HCT116 (cell line): ENCODE measurements around the gene DUSP14. TPM values are rescaled to one million over a fixed set of nuclear protein-coding genes. Genes with fewer than 3 reads are reported as not detected.

Experiments
- ATAC-seq: fragments of 200-7000 bp; cut with Tn5 transposase; 2 replicates; pipeline ENCODE4 v1.9.1; 2020; ENCODE audit warnings: mild to moderate bottlenecking, moderate library complexity
- BruUV-seq: library from RNA; stranded (reverse); fragments of 400-500 nt; replicated peaks from 2 replicates; lab custom pipeline; 2021; lab: Mats Ljungman, UMichigan
- CTCF ChIA-PET: fragments of 300-600 bp; sonication (Branson Sonifier 250); formaldehyde crosslinking; loops from one replicate; lab custom pipeline; 2021; ENCODE audit warnings: antibody characterized with exemption; lab: Charles Lee
- POLR2A ChIA-PET: fragments of 300-600, 350-600 bp; sonication (Branson Sonifier 250); formaldehyde crosslinking; loops from one replicate; lab custom pipeline; 2021; ENCODE audit warnings: antibody characterized with exemption; lab: Charles Lee
- RAD21 ChIA-PET, 2 experiments: fragments of 300-600 bp; sonication (Branson Sonifier 250); formaldehyde crosslinking; loops; one replicate each; lab custom pipeline; 2023; ENCODE audit warnings: low total read pairs in 2 of 2; ENCODE audit not compliant: uncharacterized antibody in 2 of 2, unreplicated experiment in 2 of 2, low non-redundant PET in 1 of 2; lab: Charles Lee
- DNase-seq: peaks from one replicate; pipeline ENCODE4 v3.0.0-alpha.2; 2010; ENCODE audit warnings: low read depth, low spot score
- H2AFZ ChIP-seq: fragments of 200-600 bp; shearing (Covaris generic), sonication (generic); 2 replicates; pipeline ENCODE4 v1.6.1; 2017; ENCODE audit warnings: low read depth, mixed run types, mixed read lengths, antibody characterized with exemption, low read length; ENCODE audit not compliant: poor library complexity, severe bottlenecking
- H3K27ac ChIP-seq: 2 replicates; pipeline ENCODE4 v1.5.1; 2012; ENCODE audit warnings: low read depth, low read length
- H3K27me3 ChIP-seq: fragments of 200-600 bp; sonication (generic); 2 replicates; pipeline ENCODE4 v1.6.1; 2016; ENCODE audit warnings: mixed run types, low read length, mixed read lengths; ENCODE audit not compliant: insufficient read depth
- H3K36me3 ChIP-seq, 2 experiments: fragments of 200-500 bp in 1 of 2; fragments of 200-600 bp in 1 of 2; sonication (Bioruptor generic) in 1 of 2; sonication (generic) in 1 of 2; 2 replicates each; pipeline versions ENCODE4 v1.5.1 to v1.6.1; 2014 to 2016; ENCODE audit warnings: low read length in 2 of 2, inconsistent platforms in 1 of 2, mixed read lengths in 1 of 2, mixed run types in 1 of 2; ENCODE audit not compliant: insufficient read depth in 2 of 2, control insufficient read depth in 1 of 2
- H3K4me1 ChIP-seq, 2 experiments: fragments of 200-600 bp in 1 of 2; sonication (generic) in 1 of 2; 2 replicates each; pipeline versions ENCODE4 v1.5.1 to v1.6.1; 2012 to 2017; ENCODE audit warnings: low read length in 2 of 2, inconsistent platforms in 1 of 2, mild to moderate bottlenecking in 1 of 2, mixed read lengths in 1 of 2, mixed run types in 1 of 2, moderate library complexity in 1 of 2; ENCODE audit not compliant: insufficient read depth in 2 of 2, control insufficient read depth in 1 of 2
- H3K4me2 ChIP-seq: fragments of 200-600 bp; sonication (generic); 2 replicates; pipeline ENCODE4 v1.6.1; 2017; ENCODE audit warnings: mixed run types, low read length, mixed read lengths
- H3K4me3 ChIP-seq, 2 experiments: fragments of 200-600 bp in 1 of 2; sonication (generic) in 1 of 2; replicated peaks in 1 of 2; 2 replicates each; pipeline ENCODE4 v1.5.1; 2011 to 2016; ENCODE audit warnings: low read length in 2 of 2, control low read depth in 1 of 2, low read depth in 1 of 2, mild to moderate bottlenecking in 1 of 2, mixed read lengths in 1 of 2, mixed run types in 1 of 2
- H3K79me2 ChIP-seq: fragments of 200-600 bp; sonication (generic); 2 replicates; pipeline ENCODE4 v1.6.1; 2017; ENCODE audit warnings: mild to moderate bottlenecking, mixed run types, low read length, moderate library complexity, mixed read lengths; ENCODE audit not compliant: insufficient read depth
- H3K9ac ChIP-seq: fragments of 200-600 bp; sonication (generic); 2 replicates; pipeline ENCODE4 v1.6.1; 2016; ENCODE audit warnings: low read length, mixed read lengths
- H3K9me2 ChIP-seq: fragments of 200-600 bp; sonication (generic), shearing (Covaris generic); 2 replicates; pipeline ENCODE4 v1.6.1; 2017; ENCODE audit warnings: mixed run types, mild to moderate bottlenecking, moderate library complexity; ENCODE audit not compliant: insufficient read depth
- H3K9me3 ChIP-seq, 2 experiments: fragments of 200-500 bp in 1 of 2; fragments of 200-600 bp in 1 of 2; sonication (Bioruptor generic) in 1 of 2; sonication (generic) in 1 of 2; 2 replicates each; pipeline ENCODE4 v1.6.1; 2014 to 2017; ENCODE audit warnings: low read length in 2 of 2, mixed read lengths in 2 of 2, inconsistent platforms in 1 of 2, low read depth in 1 of 2, mild to moderate bottlenecking in 1 of 2, mixed run types in 1 of 2, moderate library complexity in 1 of 2; ENCODE audit not compliant: control insufficient read depth in 1 of 2, insufficient read depth in 1 of 2
- H4K20me1 ChIP-seq: fragments of 200-600 bp; sonication (generic), shearing (Covaris generic); 2 replicates; pipeline ENCODE4 v1.6.1; 2017; ENCODE audit warnings: mixed run types, mild to moderate bottlenecking, moderate library complexity; ENCODE audit not compliant: insufficient read depth
- ATF3 ChIP-seq: IDR thresholded peaks from 2 replicates; pipeline ENCODE4 v1.6.1; 2012
- CEBPB ChIP-seq: IDR thresholded peaks from 2 replicates; pipeline ENCODE4 v1.6.1; 2012; ENCODE audit warnings: low read depth
- CTCF ChIP-seq, 3 experiments: fragments of 200-600 bp in 1 of 3; sonication (generic) in 1 of 3; IDR thresholded peaks in 2 of 3; conservative IDR thresholded peaks in 1 of 3; 2 replicates each; pipeline ENCODE4 v1.5.1; 2012 to 2017; ENCODE audit warnings: low read depth in 2 of 3, low read length in 2 of 3, antibody characterized with exemption in 1 of 3, borderline replicate concordance in 1 of 3, control low read depth in 1 of 3, mild to moderate bottlenecking in 1 of 3, mixed read lengths in 1 of 3, mixed run types in 1 of 3, moderate library complexity in 1 of 3; ENCODE audit not compliant: insufficient read depth in 1 of 3
- EGR1 ChIP-seq: IDR thresholded peaks from 2 replicates; pipeline ENCODE4 v1.6.1; 2012; ENCODE audit warnings: low read depth
- ELF1 ChIP-seq: IDR thresholded peaks from 2 replicates; pipeline ENCODE4 v1.6.1; 2012; ENCODE audit warnings: low read depth, borderline replicate concordance
- MAX ChIP-seq: IDR thresholded peaks from 2 replicates; pipeline ENCODE4 v1.6.1; 2012
- POLR2A ChIP-seq: IDR thresholded peaks from 2 replicates; pipeline ENCODE4 v1.7.0; 2011; ENCODE audit warnings: borderline replicate concordance; ENCODE audit not compliant: insufficient read depth, insufficient read length; ENCODE audit errors: extremely low read depth
- RAD21 ChIP-seq: IDR thresholded peaks from 2 replicates; pipeline ENCODE4 v1.6.1; 2012; ENCODE audit warnings: low read depth, mild to moderate bottlenecking
- SIN3A ChIP-seq: IDR thresholded peaks from 2 replicates; pipeline ENCODE4 v1.6.1; 2012; ENCODE audit warnings: low read depth
- SP1 ChIP-seq: IDR thresholded peaks from 2 replicates; pipeline ENCODE4 v1.6.1; 2012; ENCODE audit warnings: low read depth
- ZFX ChIP-seq: fragments of 450-650 bp; IDR thresholded peaks from 2 replicates; pipeline ENCODE4 v1.6.1; 2017
- intact Hi-C: fragments of 100-400 bp; cut with micrococcal nuclease; formaldehyde crosslinking; loops from 2 replicates; pipeline ENCODE4 v1.10.0; 2022
- total RNA-seq: library from RNA; stranded (reverse); gene quantifications from one replicate; pipeline ENCODE4 v1.2.1, GENCODE V29; 2021; ENCODE audit not compliant: unreplicated experiment

The DUSP14 gene
- total RNA-seq, 1 experiment from 2014 or later, result 27.6 TPM

- TF ChIP-seq ATF3 (no peak), ZFX (no peak), SIN3A (no peak), MAX (no peak), ELF1 (no peak), SP1 (no peak), POLR2A (no peak), CEBPB (no peak), RAD21 (no peak), CTCF (IDR thresholded peaks at IDR 0.05 in 2 of 3, conservative IDR thresholded peaks at IDR 0.05 in 1 of 3; ENCODE audit: borderline replicate concordance in 1 of 3, insufficient read depth in 1 of 3, low read depth in 2 of 3, low read length in 2 of 3) (no peak), EGR1 (no peak)
- DNase-seq (no peak), ATAC-seq (no peak)
- CTCF ChIA-PET, result interaction anchor here (0.6 to 1.7 kb wide), 4 partner anchors 13 to 134 kb away, joined by 3 to 5 read pairs (median 3); no protein-coding TSS in a partner anchor
- Histone ChIP-seq H2AFZ (no peak overlapping the region), H3K36me3 (no peaks in the 10 kb centered on the region; a peak in 1 of 4 replicates), H3K9me2 (no peaks in the 10 kb centered on the region), H3K27me3 (no peaks in the 10 kb centered on the region), H3K9me3 (no peaks in the 10 kb centered on the region), H3K79me2 (peaks cover 84% of the 10 kb centered on the region), H3K9ac (no peak overlapping the region), H3K4me2 (no peak overlapping the region), H3K4me3 (no peak overlapping the region), H3K27ac (no peak overlapping the region), H3K4me1 (peaks cover 0 to 3% of the 10 kb centered on the region in 2 experiments; a peak in 1 of 4 replicates), H4K20me1 (no peaks in the 10 kb centered on the region)
- RAD21 ChIA-PET, result no interaction called here
- no TSS peak for BruUV-seq
- POLR2A ChIA-PET, result no interaction called here
- intact Hi-C loops, result no loop called here
Measured at GRCh38 chr17:37507111-37507510, 17.4 kb downstream of the DUSP14 start.
